ENCODE results near the gene KCNK1. TPM values are rescaled to one million over a fixed set of nuclear protein-coding genes. Genes with fewer than 3 reads are reported as not detected.

KCNK1 gene
- total and polyA plus RNA-seq, 2 of the 13 experiments (the other 11 are each of a cell fraction or from before 2014, with no cell fraction given) = not detected

- no peak overlapping the region for H3K4me2 ChIP-seq (ENCODE audit: low read depth, low read length)
- in situ Hi-C loops (cut with HindIII; ENCODE audit: extremely low pct_ligation_motif_present, low pct_unique_long_range_greater_than_20kb) (no loop called here), intact Hi-C loops (cut with micrococcal nuclease; ENCODE audit: unreplicated experiment) (no loop called here)
- no peaks in the 10 kb centered on the region for H3K9me3 ChIP-seq (ENCODE audit: low read length)
- BruUV-seq (replicated peaks) = no TSS peak
- no peak overlapping the region for H3K9ac ChIP-seq (ENCODE audit: insufficient read depth, low read depth, low read length)
- ATAC-seq (no peak), DNase-seq (ENCODE audit: low spot score) (no peak), FAIRE-seq (no peak)
- H3K27ac ChIP-seq (ENCODE audit: extremely low read length, insufficient read depth, low read length) = no peak overlapping the region
- no peaks in the 10 kb centered on the region for H3K79me2 ChIP-seq (ENCODE audit: insufficient read depth, low read length)
- H3K4me1 ChIP-seq (ENCODE audit: insufficient read depth, low read length) = no peaks in the 10 kb centered on the region
- H3K36me3 ChIP-seq (replicated peaks in 1 of 2; ENCODE audit: control insufficient read depth in 1 of 2, insufficient read depth in 2 of 2, low read length in 2 of 2) = no peaks in the 10 kb centered on the region
- no peak overlapping the region for H3K4me3 ChIP-seq (replicated peaks in 1 of 3; ENCODE audit: insufficient read depth in 1 of 3, low read depth in 2 of 3, low read length in 3 of 3)
- no peaks in the 10 kb centered on the region; a peak in 1 of 5 replicates for H3K27me3 ChIP-seq (ENCODE audit: control insufficient read depth in 1 of 2, insufficient read depth in 2 of 2, low read length in 2 of 2)
- ChIA-PET POLR2A (no interaction called here), CTCF (ENCODE audit: low intra/inter-chr PET ratio, low total read pairs) (no interaction called here)
- whole genome bisulfite sequencing (ENCODE audit: low lambda C conversion rate) = 38% methylated on average over 4 of the region's 4 CpGs
- no peaks in the 10 kb centered on the region for H4K20me1 ChIP-seq (ENCODE audit: insufficient read depth, low read length)
- no peak overlapping the region for H2AFZ ChIP-seq (ENCODE audit: low read length)
- TF ChIP-seq ZFP1 (CRISPR knock-in tag; IDR thresholded peaks at IDR 0.05) (no peak), E2F2 (CRISPR knock-in tag; IDR thresholded peaks at IDR 0.05; ENCODE audit: borderline replicate concordance) (no peak), JARID2 (CRISPR knock-in tag; IDR thresholded peaks at IDR 0.05; ENCODE audit: insufficient replicate concordance) (no peak), MTERF4 (CRISPR knock-in tag; IDR thresholded peaks at IDR 0.05) (no peak), ZNF230 (CRISPR knock-in tag; IDR thresholded peaks at IDR 0.05) (no peak), ZNF740 (CRISPR knock-in tag; IDR thresholded peaks at IDR 0.05) (no peak), ZBTB37 (CRISPR knock-in tag; IDR thresholded peaks at IDR 0.05) (no peak), ARID2 (CRISPR knock-in tag; IDR thresholded peaks at IDR 0.05; ENCODE audit: borderline replicate concordance) (no peak), ZHX1 (CRISPR knock-in tag; IDR thresholded peaks at IDR 0.05; ENCODE audit: low read depth) (no peak), ZNF512 (CRISPR knock-in tag; IDR thresholded peaks at IDR 0.05) (no peak), ZBTB39 (CRISPR knock-in tag; IDR thresholded peaks at IDR 0.05) (no peak), HNRNPLL (IDR thresholded peaks at IDR 0.05; ENCODE audit: low read depth, low read length, poor library complexity, severe bottlenecking) (no peak)
Observed at GRCh38 chr1:233707153-233707879, 93.4 kb downstream of the KCNK1 start.
